HepG2 (cell line): ENCODE data around the gene FCER1A.

Experiments
- BCL3 ChIP-seq: sonication (generic); formaldehyde crosslinking; IDR thresholded peaks from 2 replicates; pipeline ENCODE4 v1.5.1; 2020; ENCODE audit warnings: mild to moderate bottlenecking, missing genetic modification reagents, moderate library complexity
- CTCF ChIP-seq: sonication (generic); formaldehyde crosslinking; IDR thresholded peaks from 2 replicates; pipeline ENCODE4 v1.5.0; 2020; ENCODE audit warnings: mild to moderate bottlenecking, missing genetic modification reagents, moderate library complexity
- HNF4A ChIP-seq: sonication (generic); formaldehyde crosslinking; IDR thresholded peaks from 2 replicates; pipeline ENCODE4 v1.4.0; 2020; ENCODE audit warnings: missing genetic modification reagents
- JUND ChIP-seq: sonication (generic); formaldehyde crosslinking; IDR thresholded peaks from 2 replicates; pipeline ENCODE4 v1.8.0; 2022; ENCODE audit warnings: mild to moderate bottlenecking, missing genetic modification reagents
- MAX ChIP-seq: IDR thresholded peaks from 2 replicates; pipeline ENCODE4 v1.6.1; 2012; ENCODE audit warnings: inconsistent platforms
- NFIC ChIP-seq: IDR thresholded peaks from 2 replicates; pipeline ENCODE4 v1.6.1; 2012; ENCODE audit warnings: mild to moderate bottlenecking, low read length, inconsistent platforms
- NONO ChIP-seq, 2 experiments: fragments of 450-650 bp in 1 of 2; sonication (generic) in 1 of 2; formaldehyde crosslinking in 1 of 2; IDR thresholded peaks in 1 of 2; conservative IDR thresholded peaks in 1 of 2; 2 replicates each; pipeline versions ENCODE4 v1.6.1 to v1.8.0; 2017 to 2022; ENCODE audit warnings: mild to moderate bottlenecking in 1 of 2, missing genetic modification reagents in 1 of 2, moderate library complexity in 1 of 2
- PHF20 ChIP-seq: sonication (generic); formaldehyde crosslinking; IDR thresholded peaks from 2 replicates; pipeline ENCODE4 v1.5.0; 2020; ENCODE audit warnings: mild to moderate bottlenecking, missing genetic modification reagents
- POLR2AphosphoS5 ChIP-seq: IDR thresholded peaks from 2 replicates; pipeline ENCODE4 v1.6.1; 2012; ENCODE audit warnings: low read depth, low read length
- PRDM15 ChIP-seq: sonication (generic); formaldehyde crosslinking; IDR thresholded peaks from 2 replicates; pipeline ENCODE4 v1.4.0; 2020; ENCODE audit warnings: missing genetic modification reagents
- TMF1 ChIP-seq: sonication (generic); formaldehyde crosslinking; IDR thresholded peaks from 2 replicates; pipeline ENCODE4 v1.8.1; 2022; ENCODE audit warnings: low read depth, missing genetic modification reagents
- ZNF569 ChIP-seq: sonication (generic); formaldehyde crosslinking; IDR thresholded peaks from 2 replicates; pipeline ENCODE4 v1.5.0; 2020; ENCODE audit warnings: mild to moderate bottlenecking, missing genetic modification reagents, moderate library complexity, borderline replicate concordance
- ZSCAN30 ChIP-seq: sonication (generic); formaldehyde crosslinking; IDR thresholded peaks from 2 replicates; pipeline ENCODE4 v1.5.0; 2020; ENCODE audit warnings: mild to moderate bottlenecking, missing genetic modification reagents

- TF ChIP-seq NFIC (no peak), PHF20 (CRISPR knock-in tag) (no peak), NONO (IDR thresholded peaks at IDR 0.05) (no peak), NONO (CRISPR knock-in tag; conservative IDR thresholded peaks at IDR 0.05) (no peak), CTCF (CRISPR knock-in tag) (no peak), TMF1 (CRISPR knock-in tag) (no peak), JUND (CRISPR knock-in tag) (no peak), ZSCAN30 (CRISPR knock-in tag) (no peak), POLR2AphosphoS5 (no peak), MAX (no peak), ZNF569 (CRISPR knock-in tag) (no peak), HNF4A (CRISPR knock-in tag) (no peak), BCL3 (no peak), PRDM15 (CRISPR knock-in tag) (no peak)
Observed at GRCh38 chr1:159339536-159339935, 37.4 kb downstream of the FCER1A start.
